GM21515 (cell line): ENCODE measurements around the gene CUL4A.
A peak's percentile ranks its signal among the peaks of the same experiment; 100 is the strongest.
"Not testable (repeated sequence)": the region's sequence is repeated elsewhere in the genome, so short reads cannot be mapped to it uniquely, and the experiment has no call there.

Source experiments
- ATAC-seq: cut with Tn5 transposase; IDR thresholded peaks from one replicate; pipeline ENCODE4 v1.9.1; 2021; ENCODE audit not compliant: unreplicated experiment

CUL4A gene

GRCh38 chr13:113283904-113284303 is 74.5 kb downstream of the CUL4A start:
- ATAC-seq, result no peak

- no peak for ATAC-seq
Measured at GRCh38 chr13:113288880-113289279, 79.5 kb downstream of the CUL4A start.

- no peak for ATAC-seq
Measured at GRCh38 chr13:113291129-113291528, 81.7 kb downstream of the CUL4A start.

GRCh38 chr13:113292021-113292862 is 82.8 kb downstream of the CUL4A start:
- ATAC-seq, result no peak

- no peak for ATAC-seq
Measured at GRCh38 chr13:113293686-113294085, 84.3 kb downstream of the CUL4A start.

GRCh38 chr13:113295776-113296175 is 86.4 kb downstream of the CUL4A start:
- ATAC-seq, result no peak

- ATAC-seq, result peak; percentile 76
Measured at GRCh38 chr13:113296823-113297369, 87.5 kb downstream of the CUL4A start, which contains the start of gene LAMP1. TSS of gene LAMP1 (plus strand) at chr13:113297239. CDS start at chr13:113297435, 196 bp downstream.

- ATAC-seq, result peak; percentile 40
Measured at GRCh38 chr13:113297370-113298042, 88.1 kb downstream of the CUL4A start.

- no peak for ATAC-seq
Measured at GRCh38 chr13:113298043-113298945, 88.9 kb downstream of the CUL4A start.

- ATAC-seq, result no peak
Measured at GRCh38 chr13:113299951-113300350, 90.5 kb downstream of the CUL4A start.

GRCh38 chr13:113302986-113303385 is 93.6 kb downstream of the CUL4A start:
- ATAC-seq, result no peak

GRCh38 chr13:113304121-113304520 is 94.7 kb downstream of the CUL4A start:
- ATAC-seq, result no peak

GRCh38 chr13:113305208-113305607 is 95.8 kb downstream of the CUL4A start:
- no peak for ATAC-seq

GRCh38 chr13:113307491-113307890 is 98.1 kb downstream of the CUL4A start:
- ATAC-seq, result no peak

GRCh38 chr13:113309473-113309872 is 100.1 kb downstream of the CUL4A start:
- ATAC-seq, result no peak

- ATAC-seq, result not testable (repeated sequence)
Measured at GRCh38 chr13:113314112-113314511, 104.7 kb downstream of the CUL4A start.

GRCh38 chr13:113314895-113315470 is 105.6 kb downstream of the CUL4A start:
- ATAC-seq, result not testable (repeated sequence)

GRCh38 chr13:113315992-113316391 is 106.6 kb downstream of the CUL4A start:
- no peak for ATAC-seq
